ENCODE data around the gene DDIT4. TPM values are rescaled to one million over a fixed set of nuclear protein-coding genes. Genes with fewer than 3 reads are reported as not detected.

The DDIT4 gene
- total RNA-seq, 2 donors from 2014 or later = 259 to 265 TPM

- no peak for DNase-seq (ENCODE audit: low spot score)
- TF ChIP-seq POLR2AphosphoS5 (IDR thresholded peaks at IDR 0.05) (no peak), POLR2A (IDR thresholded peaks at IDR 0.05) (no peak), CTCF (IDR thresholded peaks at IDR 0.05) (no peak)
- WGBS = 70% methylated on average over 13 of the region's 13 CpGs
- Histone ChIP-seq H3K36me3 (no peaks in the 10 kb centered on the region), H3K27me3 (replicated peaks; ENCODE audit: insufficient read depth) (no peaks in the 10 kb centered on the region), H3K27ac (peak overlapping the region; percentile 81 to 83), H3K4me1 (replicated peaks) (peaks cover 19% of the 10 kb centered on the region), H3K4me3 (no peak overlapping the region), H3K9me3 (no peaks in the 10 kb centered on the region)
- intact Hi-C loops (cut with DNase I) = no loop called here
Observed at GRCh38 chr10:72321248-72322029, 47.7 kb downstream of the DDIT4 start.

- peaks cover 19% of the 10 kb centered on the region for H3K4me1 ChIP-seq (replicated peaks)
- H3K9me3 ChIP-seq = no peaks in the 10 kb centered on the region
- H3K27me3 ChIP-seq (replicated peaks; ENCODE audit: insufficient read depth) = no peaks in the 10 kb centered on the region
- no peak overlapping the region for H3K4me3 ChIP-seq
- DNase-seq (ENCODE audit: low spot score) = no peak
- TF ChIP-seq CTCF (IDR thresholded peaks at IDR 0.05) = no peak
- no peak for TF ChIP-seq POLR2A (IDR thresholded peaks at IDR 0.05)
- TF ChIP-seq POLR2AphosphoS5 (IDR thresholded peaks at IDR 0.05) = no peak
- WGBS = 88% methylated on average over 3 of the region's 3 CpGs
- H3K27ac ChIP-seq = peak overlapping the region; percentile 36 to 81
- intact Hi-C loops (cut with DNase I) = no loop called here
- H3K36me3 ChIP-seq = no peaks in the 10 kb centered on the region
Observed at GRCh38 chr10:72322030-72322279, 48.2 kb downstream of the DDIT4 start.

- H3K27me3 ChIP-seq (replicated peaks; ENCODE audit: insufficient read depth) = no peaks in the 10 kb centered on the region
- H3K4me3 ChIP-seq = no peak overlapping the region
- 80% methylated on average over 16 of the region's 16 CpGs for WGBS
- DNase-seq (ENCODE audit: low spot score) = peak; percentile 50
- H3K9me3 ChIP-seq = no peaks in the 10 kb centered on the region
- peaks cover 19% of the 10 kb centered on the region for H3K4me1 ChIP-seq (replicated peaks)
- H3K36me3 ChIP-seq = no peaks in the 10 kb centered on the region
- peak overlapping the region; percentile 36 to 81 for H3K27ac ChIP-seq
- TF ChIP-seq POLR2AphosphoS5 (IDR thresholded peaks at IDR 0.05) = peak; percentile 50
- TF ChIP-seq CTCF (IDR thresholded peaks at IDR 0.05) = no peak
- intact Hi-C loops (cut with DNase I) = no loop called here
Observed at GRCh38 chr10:72322280-72323058, 48.7 kb downstream of the DDIT4 start.

- TF ChIP-seq POLR2AphosphoS5 (IDR thresholded peaks at IDR 0.05) (no peak), CTCF (IDR thresholded peaks at IDR 0.05) (no peak), POLR2A (IDR thresholded peaks at IDR 0.05) (no peak)
- Histone ChIP-seq H3K36me3 (no peaks in the 10 kb centered on the region), H3K4me1 (replicated peaks) (peaks cover 19% of the 10 kb centered on the region), H3K27me3 (replicated peaks; ENCODE audit: insufficient read depth) (no peaks in the 10 kb centered on the region), H3K9me3 (no peaks in the 10 kb centered on the region), H3K27ac (peak overlapping the region; percentile 36 to 81), H3K4me3 (no peak overlapping the region)
- no peak for DNase-seq (ENCODE audit: low spot score)
- WGBS = 88% methylated on average over 10 of the region's 10 CpGs
- intact Hi-C loops (cut with DNase I) = no loop called here
Observed at GRCh38 chr10:72323108-72323749, 49.5 kb downstream of the DDIT4 start.
